A172 (cell line): ENCODE data around the gene EIF5A. TPM values are rescaled to one million over a fixed set of nuclear protein-coding genes. Genes with fewer than 3 reads are reported as not detected.
A peak's percentile ranks its signal among the peaks of the same experiment; 100 is the strongest.

Source experiments
- DNase-seq: peaks from one replicate; pipeline ENCODE4 v3.0.0-alpha.2; 2015; ENCODE audit warnings: low spot score
- total RNA-seq: library from RNA; depleted of rRNA; stranded (reverse); fragments of >200 nt; shearing (Covaris generic); gene quantifications from 2 replicates; pipeline ENCODE4 v1.2.3, GENCODE V29; 2014

Gene EIF5A
- total RNA-seq, 1 experiment from 2014 or later, result 844 TPM

DNA sequence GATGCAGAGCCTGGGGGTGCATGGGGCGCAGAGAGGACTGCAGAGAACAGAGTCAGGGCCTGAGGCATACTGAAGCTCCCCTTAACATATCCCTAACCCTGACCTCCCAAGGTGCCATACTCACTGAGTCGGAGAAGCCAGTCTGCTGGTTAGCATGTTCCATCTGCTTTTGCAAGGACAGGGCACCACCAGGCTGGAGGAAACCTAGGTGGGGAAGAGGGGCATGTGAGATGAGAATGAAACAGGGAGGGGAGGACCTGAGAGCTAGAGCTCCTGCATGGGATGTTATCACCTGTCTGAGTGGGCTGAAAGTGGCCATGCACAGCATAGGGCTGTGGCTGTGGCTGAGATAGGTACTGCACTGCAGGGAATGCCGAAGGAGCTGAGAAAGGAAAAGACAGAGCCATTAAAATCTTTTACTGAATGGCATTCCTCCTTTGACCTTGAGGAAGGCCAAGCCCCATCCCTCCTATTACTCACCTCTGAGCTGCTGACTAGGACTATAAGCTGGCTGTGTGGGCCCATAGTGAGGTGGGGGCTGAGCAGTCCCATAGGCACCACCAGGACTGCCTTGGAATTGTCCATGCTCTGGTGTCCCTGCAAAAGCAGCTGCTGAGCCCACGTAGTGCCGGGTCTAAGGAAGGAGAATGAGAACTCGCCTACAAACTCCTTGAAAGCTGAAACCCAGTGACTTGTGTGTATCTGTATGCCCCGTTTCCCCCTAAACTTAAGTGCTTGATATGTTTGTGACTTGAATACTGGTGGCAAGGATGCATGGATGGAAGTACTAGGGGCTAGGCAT lies 5.9 kb downstream of the EIF5A start:
- DNase-seq, result peak; percentile 14

- peak; percentile 26 for DNase-seq
Measured at GRCh38 chr17:7313890-7314718, 6.7 kb downstream of the EIF5A start.

DNA sequence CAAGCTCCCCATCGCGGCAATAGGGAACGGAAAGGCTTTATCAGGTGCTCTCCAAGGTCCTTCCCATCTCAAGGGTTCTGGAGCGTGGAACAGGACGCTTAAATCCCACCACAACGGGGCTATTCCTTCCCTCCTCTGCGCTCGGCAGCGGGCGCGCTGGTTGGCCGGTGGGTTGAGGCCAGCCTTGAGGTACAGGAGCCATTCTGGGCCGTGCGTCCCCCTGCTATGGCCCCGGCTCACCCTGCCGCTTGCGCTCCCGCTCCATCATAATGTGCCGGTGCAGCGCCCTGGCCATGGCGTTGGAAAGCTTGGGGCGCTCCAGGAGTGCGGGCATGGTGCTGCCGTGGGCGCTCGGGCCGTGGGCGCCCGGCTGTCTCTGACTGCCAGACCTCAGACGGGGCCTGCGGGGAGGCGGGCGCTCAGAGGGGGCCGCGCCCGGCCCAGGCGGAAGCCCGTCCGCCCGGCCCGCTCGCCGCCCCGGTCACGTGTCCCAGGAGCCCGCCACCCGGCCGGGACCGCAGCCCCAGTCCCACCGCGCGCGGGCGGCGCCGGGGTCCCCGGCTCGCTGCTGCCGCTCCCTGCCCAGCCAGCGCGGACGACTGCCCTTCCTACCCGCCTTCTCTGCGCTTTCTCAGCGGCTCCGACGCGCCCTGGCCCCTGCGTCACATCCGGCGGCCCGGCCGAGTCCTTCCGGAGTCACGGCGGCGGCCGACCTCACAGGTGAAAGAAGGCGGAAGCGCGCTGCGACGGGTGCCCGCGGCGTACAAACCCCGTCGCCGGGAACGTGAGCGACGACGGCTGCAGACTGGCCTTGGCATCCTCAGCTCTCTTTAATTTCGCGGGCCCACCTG lies 7.5 kb downstream of the EIF5A start, which contains the start of gene GPS2:
Gene GPS2, minus strand, starts transcription at position 642 of the 851 bp plus-strand sequence. Its CDS starts 308 bp downstream, at position 334.
- peak; percentile 60 for DNase-seq

GRCh38 chr17:7315570-7316235 lies 8.3 kb downstream of the EIF5A start:
- no peak for DNase-seq

GRCh38 chr17:7317161-7317803 lies 9.9 kb downstream of the EIF5A start:
- no peak for DNase-seq

GRCh38 chr17:7318121-7318860 lies 10.9 kb downstream of the EIF5A start:
- DNase-seq, result no peak

DNA sequence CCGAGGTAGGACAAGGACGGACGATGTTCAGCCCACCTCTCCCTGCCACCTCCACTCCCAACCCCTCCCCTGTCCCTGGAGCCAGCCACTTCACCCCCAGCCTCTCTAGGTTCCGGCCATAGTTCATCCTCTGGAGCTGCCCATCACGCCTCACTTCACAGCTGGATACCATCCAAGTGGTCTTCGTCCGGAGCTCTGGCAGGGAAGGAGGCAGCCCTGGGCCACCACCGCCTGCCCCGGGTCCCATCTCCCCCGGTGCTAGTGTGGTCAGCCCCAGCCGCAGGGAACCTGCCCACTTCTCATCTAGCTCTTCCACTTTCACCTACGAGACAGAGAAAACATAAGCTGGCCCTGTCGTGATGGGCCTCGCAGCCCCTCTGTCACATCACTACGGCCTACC lies 14.0 kb downstream of the EIF5A start:
- DNase-seq, result no peak

- no peak for DNase-seq
Measured at GRCh38 chr17:7322520-7323194, 15.2 kb downstream of the EIF5A start.

GRCh38 chr17:7323731-7324437 lies 16.5 kb downstream of the EIF5A start:
- DNase-seq, result no peak

DNA sequence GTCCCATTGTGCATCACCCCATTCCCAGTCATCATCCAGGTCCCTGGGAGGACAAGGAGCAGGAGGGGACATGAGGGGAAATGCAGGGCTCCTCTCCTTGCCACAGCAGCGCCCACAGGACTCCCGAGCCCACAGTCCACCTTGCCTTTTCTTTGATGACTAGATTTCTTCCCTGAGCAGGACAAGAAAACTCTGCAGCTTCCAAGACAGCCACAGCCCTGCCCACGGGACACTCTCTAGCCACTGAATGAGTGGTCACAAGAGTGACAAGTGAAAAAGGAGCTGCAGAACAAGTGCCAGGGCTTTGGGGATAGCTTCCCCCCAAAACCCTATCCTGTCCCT lies 17.0 kb downstream of the EIF5A start:
- DNase-seq, result no peak

DNA sequence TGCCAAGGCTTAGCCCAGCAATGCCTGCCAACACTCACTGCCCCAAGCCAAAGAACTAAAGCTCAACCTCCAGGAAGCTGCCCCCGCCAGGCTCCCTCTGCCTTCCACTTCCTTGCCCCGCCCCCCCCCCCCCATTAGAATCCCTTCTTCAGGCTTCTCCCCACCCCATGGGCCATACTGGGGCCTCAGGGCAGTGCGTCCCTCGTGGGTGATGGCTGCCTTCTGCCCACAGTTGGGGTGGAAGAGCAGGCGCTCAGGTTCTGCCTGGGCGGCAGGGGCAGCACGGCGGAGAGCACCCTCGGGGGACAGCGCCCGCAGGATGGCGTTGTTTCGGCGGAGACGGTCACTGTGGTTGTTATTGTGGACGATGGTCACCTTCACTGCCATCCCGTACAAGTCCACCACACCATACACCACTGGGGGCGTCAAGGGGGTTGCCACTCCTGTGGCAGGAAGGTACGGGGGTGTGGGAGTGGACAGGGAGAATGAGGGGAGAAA lies 17.7 kb downstream of the EIF5A start:
- no peak for DNase-seq

DNA sequence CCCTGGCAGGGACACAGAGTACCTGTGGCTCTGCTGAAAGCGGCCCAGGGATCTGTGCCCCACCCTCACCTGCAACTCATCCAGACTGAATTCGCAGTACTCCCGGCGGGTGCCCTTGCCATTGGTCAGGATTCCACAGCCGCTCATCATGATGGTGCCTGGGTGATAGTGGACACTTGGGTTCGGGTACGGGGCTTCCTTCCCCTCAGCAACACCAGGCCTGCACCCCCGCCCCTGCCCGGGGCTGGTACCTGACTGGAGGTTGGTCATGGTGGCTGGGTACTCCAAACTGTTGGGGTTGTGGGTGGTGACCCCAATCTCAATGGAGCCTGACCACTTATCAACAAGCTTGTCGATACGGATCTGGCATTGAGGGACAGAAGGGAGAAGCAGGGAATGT lies 18.8 kb downstream of the EIF5A start:
- no peak for DNase-seq

DNA sequence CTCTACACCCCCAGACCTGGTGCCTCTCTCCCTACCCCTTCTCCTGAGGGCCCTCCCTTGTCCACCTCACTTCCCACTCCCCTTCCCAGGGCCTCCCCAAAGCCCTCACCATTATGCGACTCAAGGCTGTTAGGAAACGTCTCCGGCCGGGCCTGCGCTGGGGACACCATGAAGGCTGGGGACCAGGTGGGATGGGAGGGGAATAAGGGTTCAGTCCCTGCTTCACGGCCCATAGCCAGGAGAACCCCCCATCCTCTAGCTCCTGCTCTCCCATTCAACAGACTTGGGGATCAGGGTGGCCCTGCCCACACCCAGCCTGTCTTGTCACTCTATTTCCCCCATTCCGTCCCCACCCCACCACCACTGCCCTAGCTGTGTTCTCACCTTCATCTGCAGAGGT lies 19.6 kb downstream of the EIF5A start:
- no peak for DNase-seq

DNA sequence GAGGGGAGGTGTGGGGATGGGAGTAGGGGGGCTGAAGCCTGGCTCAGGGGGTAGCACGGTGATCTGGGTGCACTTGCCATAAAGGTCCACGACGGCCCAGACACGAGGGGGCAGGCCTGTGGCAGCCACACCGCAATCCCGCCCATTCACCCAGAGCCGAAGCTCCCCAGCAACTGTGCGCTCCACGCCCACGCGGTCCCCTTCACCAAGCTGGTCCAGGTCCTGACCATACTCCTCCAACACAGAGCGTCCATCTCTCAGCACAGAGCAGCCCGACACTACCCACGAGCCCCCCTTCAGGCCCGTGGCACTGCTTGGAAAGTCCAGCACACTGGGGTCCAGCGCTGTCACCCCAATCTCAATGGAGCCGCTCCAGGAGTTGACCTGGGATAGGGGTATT lies 20.1 kb downstream of the EIF5A start:
- DNase-seq, result no peak

DNA sequence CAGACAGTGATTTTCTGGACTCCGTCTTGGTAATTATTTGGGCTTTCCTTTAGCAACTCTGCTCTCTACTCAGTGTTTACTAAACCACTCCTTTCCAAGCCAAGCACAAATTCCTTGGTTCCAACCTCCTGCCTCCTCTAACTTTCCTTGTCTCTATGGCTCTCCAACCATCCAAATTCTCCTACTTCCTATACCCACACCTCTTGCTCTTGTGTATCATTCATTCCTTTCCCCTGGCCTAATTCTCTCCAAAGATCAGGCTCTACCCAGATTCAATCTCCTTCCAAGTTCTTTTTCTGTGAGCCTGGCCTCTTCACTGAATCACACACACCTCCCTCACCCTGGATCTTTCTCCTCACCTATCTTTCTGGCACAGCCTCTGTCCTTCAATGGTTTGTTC lies 20.6 kb downstream of the EIF5A start:
- no peak for DNase-seq

GRCh38 chr17:7328840-7329373 lies 21.5 kb downstream of the EIF5A start, which contains the start of gene NEURL4:
TSS of gene NEURL4 (minus strand) at chr17:7329335. CDS start at chr17:7329312, 23 bp downstream.
- DNase-seq, result no peak

- peak; percentile 98 for DNase-seq
Measured at GRCh38 chr17:7329374-7329996, 22.1 kb downstream of the EIF5A start.
